Ovary (tissue), 9 donors: ENCODE results near the gene HVCN1. TPM values are rescaled to one million over a fixed set of nuclear protein-coding genes. Genes with fewer than 3 reads are reported as not detected.
"Not testable (repeated sequence)": the region's sequence is repeated elsewhere in the genome, so short reads cannot be mapped to it uniquely, and the experiment has no call there.

ENCODE experiments used
- DNase-seq, 5 donors: peaks; one replicate each; pipeline ENCODE4 v3.0.0-alpha.2; 2019 to 2020
- H3K27ac ChIP-seq, 2 donors: fragments of 200-600 bp; one replicate each; pipeline versions ENCODE4 v1.5.1 to v1.8.0; 2019 to 2022
- H3K27me3 ChIP-seq: fragments of 200-600 bp; one replicate; pipeline ENCODE4 v1.8.0; 2022
- H3K36me3 ChIP-seq: fragments of 200-600 bp; sonication (generic); one replicate; pipeline ENCODE4 v1.5.1; 2019
- H3K4me1 ChIP-seq: one replicate; pipeline ENCODE4 v1.8.1; 2013; ENCODE audit warnings: mild to moderate bottlenecking, moderate library complexity; ENCODE audit not compliant: insufficient read depth
- H3K4me3 ChIP-seq: fragments of 200-600 bp; sonication (generic); one replicate; pipeline ENCODE4 v1.5.1; 2017
- H3K9me3 ChIP-seq, 2 donors: fragments of 200-600 bp in 1 of 2; sonication (generic) in 1 of 2; one replicate each; pipeline versions ENCODE4 v1.5.1 to v1.8.1; 2013 to 2019; ENCODE audit warnings: mild to moderate bottlenecking in 1 of 2, moderate library complexity in 1 of 2
- CTCF ChIP-seq, 3 donors: fragments of 450-650 bp in 2 of 3; fragments of 200-600 bp in 1 of 3; IDR thresholded peaks; one replicate each; pipeline versions ENCODE4 v1.5.1 to v1.8.0; 2016 to 2022; ENCODE audit warnings: antibody characterized with exemption in 3 of 3, mild to moderate bottlenecking in 1 of 3
- EP300 ChIP-seq: sonication (generic); formaldehyde crosslinking; IDR thresholded peaks from one replicate; pipeline ENCODE4 v1.6.1; 2017; ENCODE audit warnings: antibody characterized with exemption
- POLR2A ChIP-seq: fragments of 450-650 bp; IDR thresholded peaks from one replicate; pipeline ENCODE4 v1.6.1; 2017; ENCODE audit warnings: antibody characterized with exemption, mild to moderate bottlenecking, moderate library complexity
- WGBS, 3 donors: extraction: QIAGEN DNeasy Blood & Tissue Kit in 1 of 3; methylation state at CpG; one replicate each; pipeline versions ENCODE4 v1.1.5 to v1.1.7; 2013 to 2017; 5-methylcytosine and 5-hydroxymethylcytosine counted together
- intact Hi-C, 4 donors: fragments of 100-400 bp; cut with DNase I; formaldehyde crosslinking; loops; one replicate each; pipeline versions ENCODE4 v1.11.0 to v1.15.1; 2022 to 2023
- polyA plus RNA-seq, 2 donors: library from polyadenylated mRNA; stranded (reverse); fragments of 200-250 nt in 1 of 2; fragments of 350-450 nt in 1 of 2; fragmentation: Illumina TruSeq in 1 of 2; extraction: RNeasy Lipid Tissue Mini Kit (QIAGEN cat#74804) in 1 of 2; gene quantifications; one replicate each; pipeline ENCODE4 v1.2.3, GENCODE V29; 2013 to 2014
- total RNA-seq, 7 donors: library from RNA; depleted of rRNA in 2 of 7; stranded (reverse); fragments of >200 nt in 2 of 7; fragmentation: NEBNext Ultra II Directional in 3 of 7; extraction: Animal tissue kit (Norgen Biotek cat#: 25700) in 3 of 7; gene quantifications; one replicate each; pipeline versions ENCODE4 v1.1.0 to v1.2.4, GENCODE V29; 2016 to 2023
- donor health status: DM: no; HTN: no; CAD: no; lungs with moderate emphysema.
- donor health status: DM: no; HTN: no; CAD: no.
- donor health status: Bipolar disorder and iron deficiency.
- donor health status: DM: yes; HTN: yes; CAD: no.
- donor health status: DM: no; HTN: no; CAD: no.
- donor health status: DM: yes; HTN: yes; CAD: no.

Gene HVCN1
- total and polyA plus RNA-seq, 9 donors: 6.4 to 19.4 (median 11.3) TPM

GRCh38 chr12:110726028-110726427, 37.1 kb upstream of the HVCN1 start:
- no peak for DNase-seq
- Histone ChIP-seq H3K36me3 (no peaks in the 10 kb centered on the region), H3K4me3 (no peak overlapping the region), H3K9me3 (no peaks in the 10 kb centered on the region), H3K27ac (no peak overlapping the region), H3K4me1 (peaks cover 2% of the 10 kb centered on the region), H3K27me3 (no peaks in the 10 kb centered on the region)
- TF ChIP-seq CTCF (IDR thresholded peaks at IDR 0.05) (no peak), EP300 (no peak), POLR2A (no peak)
- intact Hi-C loops: no loop called here
- 79 to 90% (median 84%) methylated on average over 4 of the region's 4 CpGs for WGBS, 3 donors

GRCh38 chr12:110725267-110725666, 36.4 kb upstream of the HVCN1 start:
- WGBS, 3 donors: 80 to 100% (median 88%) methylated on average over 4 of the region's 4 CpGs

GRCh38 chr12:110722892-110723291, 34.0 kb upstream of the HVCN1 start:
- H3K4me1 ChIP-seq, H3K27ac ChIP-seq, H3K9me3 ChIP-seq, H3K4me3 ChIP-seq, DNase-seq, H3K36me3 ChIP-seq, intact Hi-C loops, H3K27me3 ChIP-seq: not testable (repeated sequence)
- 83 to 90% (median 83%) methylated on average over 3 of the region's 3 CpGs for WGBS, 3 donors

More at GRCh38 chr12:110725267-110725666, 36.4 kb upstream of the HVCN1 start:
- Histone ChIP-seq H3K36me3 (no peaks in the 10 kb centered on the region), H3K27me3 (no peaks in the 10 kb centered on the region), H3K27ac (no peak overlapping the region), H3K4me1 (peaks cover 2% of the 10 kb centered on the region), H3K4me3 (no peak overlapping the region), H3K9me3 (no peaks in the 10 kb centered on the region)
- DNase-seq: no peak
- intact Hi-C loops: no loop called here
- TF ChIP-seq POLR2A (no peak), EP300 (no peak), CTCF (IDR thresholded peaks at IDR 0.05) (no peak)

GRCh38 chr12:110721570-110721969, 32.7 kb upstream of the HVCN1 start:
- H3K4me1 ChIP-seq: peaks cover 2% of the 10 kb centered on the region
- intact Hi-C loops: no loop called here
- H3K27ac ChIP-seq: no peak overlapping the region
- H3K9me3 ChIP-seq: no peaks in the 10 kb centered on the region
- no peak overlapping the region for H3K4me3 ChIP-seq
- no peak for DNase-seq
- TF ChIP-seq POLR2A: no peak
- TF ChIP-seq EP300: no peak
- no peak for TF ChIP-seq CTCF (IDR thresholded peaks at IDR 0.05)
- no peaks in the 10 kb centered on the region for H3K27me3 ChIP-seq
- no peaks in the 10 kb centered on the region for H3K36me3 ChIP-seq

GRCh38 chr12:110720516-110720915, 31.6 kb upstream of the HVCN1 start:
- intact Hi-C loops: no loop called here
- DNase-seq: no peak
- peaks cover 2% of the 10 kb centered on the region for H3K4me1 ChIP-seq
- no peak overlapping the region for H3K27ac ChIP-seq
- H3K9me3 ChIP-seq: no peaks in the 10 kb centered on the region
- no peak overlapping the region for H3K4me3 ChIP-seq
- TF ChIP-seq POLR2A (no peak), EP300 (no peak), CTCF (IDR thresholded peaks at IDR 0.05) (no peak)
- H3K36me3 ChIP-seq: no peaks in the 10 kb centered on the region
- no peaks in the 10 kb centered on the region for H3K27me3 ChIP-seq
